Measurements from ENCODE around the gene VPS26C. TPM values are rescaled to one million over a fixed set of nuclear protein-coding genes. Genes with fewer than 3 reads are reported as not detected.
A peak's percentile ranks its signal among the peaks of the same experiment; 100 is the strongest.

VPS26C gene
- total and polyA plus RNA-seq, 2 of the 13 experiments (the other 11 are each of a cell fraction or from before 2014, with no cell fraction given) = 30.3 to 39.7 TPM

GRCh38 chr21:37220981-37221664, 46.0 kb downstream of the VPS26C start (continued):
- TF ChIP-seq, protein P1, sequence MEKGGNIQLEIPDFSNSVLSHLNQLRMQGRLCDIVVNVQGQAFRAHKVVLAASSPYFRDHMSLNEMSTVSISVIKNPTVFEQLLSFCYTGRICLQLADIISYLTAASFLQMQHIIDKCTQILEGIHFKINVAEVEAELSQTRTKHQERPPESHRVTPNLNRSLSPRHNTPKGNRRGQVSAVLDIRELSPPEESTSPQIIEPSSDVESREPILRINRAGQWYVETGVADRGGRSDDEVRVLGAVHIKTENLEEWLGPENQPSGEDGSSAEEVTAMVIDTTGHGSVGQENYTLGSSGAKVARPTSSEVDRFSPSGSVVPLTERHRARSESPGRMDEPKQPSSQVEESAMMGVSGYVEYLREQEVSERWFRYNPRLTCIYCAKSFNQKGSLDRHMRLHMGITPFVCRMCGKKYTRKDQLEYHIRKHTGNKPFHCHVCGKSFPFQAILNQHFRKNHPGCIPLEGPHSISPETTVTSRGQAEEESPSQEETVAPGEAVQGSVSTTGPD (CRISPR knock-in tag; IDR thresholded peaks at IDR 0.05) = peak; percentile 41; the same call in 1 of the 2 replicates
- TF ChIP-seq ZNF672 (CRISPR knock-in tag; IDR thresholded peaks at IDR 0.05) (no peak), KDM1A (CRISPR knock-in tag; IDR thresholded peaks at IDR 0.05) (peak; percentile 66; the same call in 1 of the 2 replicates), TEAD3 (CRISPR knock-in tag; optimal IDR thresholded peaks at IDR 0.05; ENCODE audit: borderline replicate concordance) (peak; percentile 80), TBX3 (IDR thresholded peaks at IDR 0.05; ENCODE audit: borderline replicate concordance) (no peak), SRSF4 (IDR thresholded peaks at IDR 0.05; ENCODE audit: low read depth, low read length, poor library complexity, severe bottlenecking) (no peak), ZNF619 (CRISPR knock-in tag; IDR thresholded peaks at IDR 0.05) (no peak), GTF2F1 (IDR thresholded peaks at IDR 0.05; ENCODE audit: low read length) (peak; percentile 90), ZNF234 (CRISPR knock-in tag; conservative IDR thresholded peaks at IDR 0.05) (no peak), ZNF160 (CRISPR knock-in tag; IDR thresholded peaks at IDR 0.05) (no peak), ZKSCAN5 (CRISPR knock-in tag; IDR thresholded peaks at IDR 0.05) (no peak), ZNF609 (CRISPR knock-in tag; IDR thresholded peaks at IDR 0.05; ENCODE audit: borderline replicate concordance) (peak; percentile 75; the same call in 1 of the 2 replicates), ZNF550 (CRISPR knock-in tag; IDR thresholded peaks at IDR 0.05; ENCODE audit: borderline replicate concordance) (no peak), FOXA1 (IDR thresholded peaks at IDR 0.05) (no peak), FOXA1 (CRISPR knock-in tag; IDR thresholded peaks at IDR 0.05) (peak; percentile 42; the same call in 1 of the 2 replicates), ZNF556 (CRISPR knock-in tag; IDR thresholded peaks at IDR 0.05; ENCODE audit: borderline replicate concordance) (peak; percentile 85; the same call in 1 of the 2 replicates), HOXA3 (CRISPR knock-in tag; IDR thresholded peaks at IDR 0.05) (peak; percentile 89)
- TF ChIP-seq, protein P2, sequence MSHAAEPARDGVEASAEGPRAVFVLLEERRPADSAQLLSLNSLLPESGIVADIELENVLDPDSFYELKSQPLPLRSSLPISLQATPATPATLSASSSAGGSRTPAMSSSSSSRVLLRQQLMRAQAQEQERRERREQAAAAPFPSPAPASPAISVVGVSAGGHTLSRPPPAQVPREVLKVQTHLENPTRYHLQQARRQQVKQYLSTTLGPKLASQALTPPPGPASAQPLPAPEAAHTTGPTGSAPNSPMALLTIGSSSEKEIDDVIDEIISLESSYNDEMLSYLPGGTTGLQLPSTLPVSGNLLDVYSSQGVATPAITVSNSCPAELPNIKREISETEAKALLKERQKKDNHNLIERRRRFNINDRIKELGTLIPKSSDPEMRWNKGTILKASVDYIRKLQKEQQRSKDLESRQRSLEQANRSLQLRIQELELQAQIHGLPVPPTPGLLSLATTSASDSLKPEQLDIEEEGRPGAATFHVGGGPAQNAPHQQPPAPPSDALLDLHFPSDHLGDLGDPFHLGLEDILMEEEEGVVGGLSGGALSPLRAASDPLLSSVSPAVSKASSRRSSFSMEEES (CRISPR knock-in tag; IDR thresholded peaks at IDR 0.05) = peak; percentile 95
- TF ChIP-seq, protein P3, sequence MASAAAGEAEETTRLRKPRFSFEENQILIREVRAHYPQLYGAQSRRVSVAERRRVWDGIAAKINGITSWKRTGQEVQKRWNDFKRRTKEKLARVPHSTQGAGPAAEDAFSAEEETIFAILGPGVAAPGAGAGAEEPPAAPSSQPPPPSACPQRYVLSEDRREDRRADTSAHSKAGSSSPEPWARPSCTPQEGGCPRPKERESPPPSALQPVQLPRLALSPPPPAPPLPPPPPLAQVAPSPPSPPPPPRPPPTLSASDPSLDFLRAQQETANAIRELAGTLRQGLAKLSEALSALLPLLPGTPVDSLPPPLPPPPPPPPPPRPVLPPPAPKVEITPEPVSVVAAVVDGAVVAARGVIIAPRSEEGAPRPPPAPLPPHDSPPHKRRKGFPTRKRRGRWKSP (CRISPR knock-in tag; IDR thresholded peaks at IDR 0.05) = peak; percentile 85
- TF ChIP-seq, protein P4, sequence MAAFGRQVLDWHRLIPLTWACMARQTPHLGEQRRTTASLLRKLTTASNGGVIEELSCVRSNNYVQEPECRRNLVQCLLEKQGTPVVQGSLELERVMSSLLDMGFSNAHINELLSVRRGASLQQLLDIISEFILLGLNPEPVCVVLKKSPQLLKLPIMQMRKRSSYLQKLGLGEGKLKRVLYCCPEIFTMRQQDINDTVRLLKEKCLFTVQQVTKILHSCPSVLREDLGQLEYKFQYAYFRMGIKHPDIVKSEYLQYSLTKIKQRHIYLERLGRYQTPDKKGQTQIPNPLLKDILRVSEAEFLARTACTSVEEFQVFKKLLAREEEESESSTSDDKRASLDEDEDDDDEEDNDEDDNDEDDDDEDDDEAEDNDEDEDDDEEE (CRISPR knock-in tag; IDR thresholded peaks at IDR 0.05) = peak; percentile 62; the same call in 1 of the 2 replicates

Measured in HepG2 (cell line).